Measurements from ENCODE around the gene CLASP1.

The CLASP1 gene

DNA sequence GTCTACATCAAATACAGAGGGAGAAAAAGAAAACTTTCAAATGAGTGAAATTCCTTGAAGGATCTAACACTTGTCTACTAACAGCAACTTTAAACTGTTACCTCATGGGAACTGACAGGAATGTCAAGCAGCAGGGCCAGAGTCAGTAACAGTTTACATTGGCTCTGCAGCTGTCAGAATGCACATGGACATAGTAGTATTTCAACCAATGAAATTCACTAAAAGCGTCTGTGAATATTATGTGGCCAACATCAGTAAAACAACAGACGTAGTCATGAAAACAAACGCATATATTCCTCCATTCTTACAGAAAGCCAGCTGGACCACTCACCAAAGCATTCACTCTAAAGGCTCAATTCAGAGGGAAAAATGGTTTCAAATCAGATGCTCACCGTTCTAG, 197.9 kb downstream of the CLASP1 start:
- Histone ChIP-seq H3K27ac (ENCODE audit: low read depth, low read length, poor library complexity, severe bottlenecking) (no peak overlapping the region), H3K4me3 (ENCODE audit: low read depth, low read length, poor library complexity, severe bottlenecking) (no peak overlapping the region), H3K4me1 (ENCODE audit: insufficient read depth, low read length, severe bottlenecking) (no peaks in the 10 kb centered on the region), H3K27me3 (ENCODE audit: insufficient read depth, low read length) (no peaks in the 10 kb centered on the region), H2AFZ (ENCODE audit: low read length) (no peak overlapping the region), H4K20me1 (ENCODE audit: insufficient read depth, low read length) (no peaks in the 10 kb centered on the region), H3K4me2 (ENCODE audit: low read length) (no peak overlapping the region), H3K9me3 (ENCODE audit: low read length) (no peaks in the 10 kb centered on the region), H3K36me3 (ENCODE audit: insufficient read depth, low read length) (peaks cover 88% of the 10 kb centered on the region), H3K79me2 (ENCODE audit: insufficient read depth, low read length) (no peaks in the 10 kb centered on the region), H3K9ac (ENCODE audit: low read length) (no peak overlapping the region), H3K9me2 (ENCODE audit: low read depth, low read length) (no peaks in the 10 kb centered on the region), H3F3A (ENCODE audit: insufficient read depth, low read length) (no peaks in the 10 kb centered on the region)
- TF ChIP-seq EZH2 (IDR thresholded peaks at IDR 0.05; ENCODE audit: borderline replicate concordance, low read length) = no peak
- TF ChIP-seq, protein P1, sequence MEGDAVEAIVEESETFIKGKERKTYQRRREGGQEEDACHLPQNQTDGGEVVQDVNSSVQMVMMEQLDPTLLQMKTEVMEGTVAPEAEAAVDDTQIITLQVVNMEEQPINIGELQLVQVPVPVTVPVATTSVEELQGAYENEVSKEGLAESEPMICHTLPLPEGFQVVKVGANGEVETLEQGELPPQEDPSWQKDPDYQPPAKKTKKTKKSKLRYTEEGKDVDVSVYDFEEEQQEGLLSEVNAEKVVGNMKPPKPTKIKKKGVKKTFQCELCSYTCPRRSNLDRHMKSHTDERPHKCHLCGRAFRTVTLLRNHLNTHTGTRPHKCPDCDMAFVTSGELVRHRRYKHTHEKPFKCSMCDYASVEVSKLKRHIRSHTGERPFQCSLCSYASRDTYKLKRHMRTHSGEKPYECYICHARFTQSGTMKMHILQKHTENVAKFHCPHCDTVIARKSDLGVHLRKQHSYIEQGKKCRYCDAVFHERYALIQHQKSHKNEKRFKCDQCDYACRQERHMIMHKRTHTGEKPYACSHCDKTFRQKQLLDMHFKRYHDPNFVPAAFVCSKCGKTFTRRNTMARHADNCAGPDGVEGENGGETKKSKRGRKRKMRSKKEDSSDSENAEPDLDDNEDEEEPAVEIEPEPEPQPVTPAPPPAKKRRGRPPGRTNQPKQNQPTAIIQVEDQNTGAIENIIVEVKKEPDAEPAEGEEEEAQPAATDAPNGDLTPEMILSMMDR (IDR thresholded peaks at IDR 0.05; ENCODE audit: low read length) = no peak

DNA sequence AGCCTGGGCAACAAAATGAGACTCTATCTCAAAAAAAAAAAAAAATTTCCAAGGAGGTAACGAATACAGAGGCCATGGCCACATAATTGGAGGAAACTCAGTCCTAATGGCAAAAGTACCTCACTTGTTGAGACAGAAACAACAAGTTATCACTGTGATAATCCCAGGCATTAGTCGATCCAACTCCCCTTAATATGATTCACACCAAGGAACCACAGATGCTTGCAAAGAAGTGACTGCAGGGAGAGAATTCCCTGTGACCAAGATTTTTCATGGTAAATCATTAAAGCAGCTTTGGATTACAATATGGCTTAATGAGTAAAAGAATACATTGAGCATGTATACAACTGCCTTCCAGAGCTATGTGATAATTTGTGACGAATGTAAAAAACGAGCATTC, 199.0 kb downstream of the CLASP1 start:
- no peak overlapping the region for H2AFZ ChIP-seq (ENCODE audit: low read length)
- TF ChIP-seq, protein P1 (IDR thresholded peaks at IDR 0.05; ENCODE audit: low read length) = no peak
- no peak for TF ChIP-seq EZH2 (IDR thresholded peaks at IDR 0.05; ENCODE audit: borderline replicate concordance, low read length)
- no peak overlapping the region for H3K27ac ChIP-seq (ENCODE audit: low read depth, low read length, poor library complexity, severe bottlenecking)
- H3K79me2 ChIP-seq (ENCODE audit: insufficient read depth, low read length) = no peaks in the 10 kb centered on the region
- H3F3A ChIP-seq (ENCODE audit: insufficient read depth, low read length) = no peaks in the 10 kb centered on the region
- H3K4me2 ChIP-seq (ENCODE audit: low read length) = no peak overlapping the region
- no peaks in the 10 kb centered on the region for H3K27me3 ChIP-seq (ENCODE audit: insufficient read depth, low read length)
- no peaks in the 10 kb centered on the region for H3K9me3 ChIP-seq (ENCODE audit: low read length)
- H3K9ac ChIP-seq (ENCODE audit: low read length) = no peak overlapping the region
- no peak overlapping the region for H3K4me3 ChIP-seq (ENCODE audit: low read depth, low read length, poor library complexity, severe bottlenecking)
- no peaks in the 10 kb centered on the region for H4K20me1 ChIP-seq (ENCODE audit: insufficient read depth, low read length)
- H3K36me3 ChIP-seq (ENCODE audit: insufficient read depth, low read length) = peaks cover 89% of the 10 kb centered on the region
- no peaks in the 10 kb centered on the region for H3K9me2 ChIP-seq (ENCODE audit: low read depth, low read length)
- H3K4me1 ChIP-seq (ENCODE audit: insufficient read depth, low read length, severe bottlenecking) = no peaks in the 10 kb centered on the region

DNA sequence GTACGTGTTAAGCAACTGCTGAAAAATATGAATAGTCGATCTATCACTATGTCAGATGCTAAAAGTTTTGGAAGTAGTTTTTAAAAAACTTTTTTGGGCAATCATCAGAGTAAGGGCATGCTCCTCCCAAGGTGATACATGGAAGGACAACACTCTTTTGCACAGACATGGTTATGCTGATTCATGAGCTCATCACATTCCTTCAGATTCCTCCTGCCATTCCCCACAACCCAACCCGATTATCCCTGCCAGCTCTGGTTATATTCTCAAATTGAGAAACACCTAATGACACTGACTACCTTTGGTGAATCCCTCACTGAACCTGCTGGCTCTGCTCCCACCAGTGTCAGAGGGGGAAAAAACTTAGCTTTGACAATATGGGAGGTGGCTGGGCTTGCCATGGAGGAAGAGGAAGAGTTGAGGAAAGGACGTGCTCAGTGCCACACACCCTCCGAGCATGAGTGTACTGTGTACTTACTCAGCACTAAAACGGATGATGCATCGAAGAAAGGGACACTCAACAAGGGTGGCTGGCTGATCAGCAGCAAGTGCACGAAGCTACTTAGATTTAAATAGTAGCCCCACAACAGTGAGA, 202.5 kb downstream of the CLASP1 start:
- no peak overlapping the region for H3K4me2 ChIP-seq (ENCODE audit: low read length)
- H3K9me3 ChIP-seq (ENCODE audit: low read length) = no peaks in the 10 kb centered on the region
- H3F3A ChIP-seq (ENCODE audit: insufficient read depth, low read length) = no peaks in the 10 kb centered on the region
- H4K20me1 ChIP-seq (ENCODE audit: insufficient read depth, low read length) = no peaks in the 10 kb centered on the region
- H3K79me2 ChIP-seq (ENCODE audit: insufficient read depth, low read length) = no peaks in the 10 kb centered on the region
- no peak overlapping the region for H2AFZ ChIP-seq (ENCODE audit: low read length)
- H3K4me3 ChIP-seq (ENCODE audit: low read depth, low read length, poor library complexity, severe bottlenecking) = no peak overlapping the region
- TF ChIP-seq EZH2 (IDR thresholded peaks at IDR 0.05; ENCODE audit: borderline replicate concordance, low read length) = no peak
- TF ChIP-seq, protein P1 (IDR thresholded peaks at IDR 0.05; ENCODE audit: low read length) = no peak
- H3K27me3 ChIP-seq (ENCODE audit: insufficient read depth, low read length) = no peaks in the 10 kb centered on the region
- no peaks in the 10 kb centered on the region for H3K4me1 ChIP-seq (ENCODE audit: insufficient read depth, low read length, severe bottlenecking)
- H3K27ac ChIP-seq (ENCODE audit: low read depth, low read length, poor library complexity, severe bottlenecking) = no peak overlapping the region
- no peak overlapping the region for H3K9ac ChIP-seq (ENCODE audit: low read length)
- peaks cover 89% of the 10 kb centered on the region for H3K36me3 ChIP-seq (ENCODE audit: insufficient read depth, low read length)
- H3K9me2 ChIP-seq (ENCODE audit: low read depth, low read length) = no peaks in the 10 kb centered on the region

All from OCI-LY1 (cell line).